HG03558 (cell line): ENCODE data around the gene CACNB2.
"Not testable (repeated sequence)": the region's sequence is repeated elsewhere in the genome, so short reads cannot be mapped to it uniquely, and the experiment has no call there.

Source experiments
- ATAC-seq: cut with Tn5 transposase; IDR thresholded peaks from one replicate; pipeline ENCODE4 v1.9.1; 2021; ENCODE audit warnings: moderate number of reproducible peaks; ENCODE audit not compliant: unreplicated experiment; ENCODE audit errors: extremely low read depth

The CACNB2 gene

DNA sequence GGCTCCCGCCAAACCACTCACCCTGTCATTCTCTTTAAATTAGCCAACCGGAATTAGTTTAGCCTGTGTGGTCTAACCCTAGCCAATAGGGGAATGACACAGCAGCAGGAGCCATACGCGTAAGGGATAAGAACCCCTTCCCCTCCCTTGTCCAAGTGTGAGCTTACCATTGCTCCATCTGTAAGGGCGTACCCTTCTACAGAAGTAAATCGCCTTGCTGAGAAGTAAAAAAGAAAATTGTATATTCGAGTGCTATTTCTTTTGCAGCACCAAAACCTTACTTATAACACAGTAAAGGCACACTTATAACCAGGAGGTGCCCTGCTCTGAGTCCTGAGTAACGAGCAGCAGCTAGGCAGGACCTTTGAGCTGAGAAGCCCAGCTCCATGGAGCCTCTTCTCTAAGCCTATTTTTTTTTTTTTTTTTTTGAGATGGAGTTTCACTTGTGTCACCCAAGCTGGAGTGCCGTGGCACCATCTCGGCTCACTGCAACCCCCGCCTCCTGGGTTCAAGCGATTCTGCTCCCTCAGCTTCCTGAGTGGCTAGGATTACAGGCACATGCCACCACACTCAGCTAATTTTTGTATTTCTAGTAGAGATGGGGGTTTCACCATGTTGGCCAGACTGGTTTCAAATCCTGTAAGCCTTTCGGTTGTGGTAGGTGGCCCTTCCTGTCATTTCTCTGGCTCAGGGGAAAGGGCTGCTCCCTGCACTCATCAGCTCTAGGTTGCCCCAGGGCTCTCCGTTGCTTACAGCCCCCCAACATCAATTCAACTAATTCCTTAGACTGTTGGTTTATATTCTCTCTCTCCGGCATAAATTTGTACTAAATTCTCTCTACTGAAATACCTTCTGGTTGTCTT lies 437.8 kb downstream of the CACNB2 start:
- no peak for ATAC-seq

DNA sequence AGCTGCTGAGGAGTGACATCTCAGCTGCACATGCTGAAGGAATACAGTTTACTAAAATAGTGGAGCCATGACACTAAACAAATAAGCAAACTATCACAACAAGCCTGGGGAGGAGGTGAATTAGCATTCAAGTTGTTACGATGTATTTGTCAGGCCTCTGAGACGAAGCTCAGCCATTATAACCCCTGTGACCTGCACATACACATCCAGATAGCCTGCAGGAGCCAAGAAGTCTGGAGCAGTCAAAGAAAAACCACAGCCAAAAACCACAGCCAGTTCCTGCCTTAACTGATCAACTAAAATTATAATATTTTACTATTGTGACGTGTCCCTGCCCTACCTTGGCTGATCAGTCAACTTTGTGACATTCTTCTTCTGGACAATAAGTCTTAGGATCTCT lies 442.6 kb downstream of the CACNB2 start:
- ATAC-seq, result peak; percentile 54

DNA sequence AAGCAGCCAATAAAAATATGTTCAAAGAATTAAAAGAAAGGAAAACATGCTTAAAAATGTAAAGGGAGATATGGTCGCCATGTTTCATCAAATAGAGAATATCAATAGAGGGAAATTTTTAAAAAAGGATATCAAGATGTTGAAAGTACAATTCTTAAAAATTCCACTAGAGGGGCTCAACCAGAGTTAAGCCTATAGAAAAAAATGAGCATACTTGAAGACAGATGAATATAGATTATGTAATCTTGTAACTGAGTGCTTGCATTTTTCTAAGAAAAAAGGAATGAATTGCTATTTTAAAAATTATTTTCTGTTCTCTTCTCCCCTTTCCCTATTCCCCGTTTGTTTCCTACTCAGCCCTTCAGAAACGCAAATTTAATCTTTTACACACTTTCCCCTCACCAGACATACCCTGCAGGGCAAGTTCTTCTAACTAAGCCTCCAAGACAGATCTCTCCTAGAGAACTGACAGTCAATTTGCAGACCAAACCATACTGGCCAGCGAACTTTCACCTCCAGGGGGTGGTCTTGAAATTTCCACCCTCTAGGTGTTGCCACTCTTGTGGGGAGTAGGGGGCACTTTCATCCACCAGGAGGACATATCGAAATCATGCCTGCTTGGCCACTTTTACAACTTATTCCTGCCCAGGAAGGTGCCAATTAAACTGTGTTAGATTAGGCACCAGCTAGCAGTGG lies 443.5 kb downstream of the CACNB2 start:
- no peak for ATAC-seq

- ATAC-seq, result not testable (repeated sequence)
Measured at GRCh38 chr10:18586637-18587036, 446.4 kb downstream of the CACNB2 start.

- not testable (repeated sequence) for ATAC-seq
Measured at GRCh38 chr10:18591141-18591540, 450.9 kb downstream of the CACNB2 start.
